GM12878 (cell line): ENCODE measurements around the gene CSK. TPM values are rescaled to one million over a fixed set of nuclear protein-coding genes. Genes with fewer than 3 reads are reported as not detected.

Experiments
- BACH1 ChIP-seq: fragments of 450-650 bp; IDR thresholded peaks from 2 replicates; pipeline ENCODE4 v1.6.1; 2017; ENCODE audit warnings: mild to moderate bottlenecking, borderline replicate concordance
- CREB1 ChIP-seq: IDR thresholded peaks from 2 replicates; pipeline ENCODE4 v1.6.1; 2012; ENCODE audit warnings: low read depth, mild to moderate bottlenecking, inconsistent platforms
- ESRRA ChIP-seq: IDR thresholded peaks from 2 replicates; pipeline ENCODE4 v1.6.1; 2012; ENCODE audit warnings: mild to moderate bottlenecking, low read length, improper control_type of control experiment
- ETV6 ChIP-seq, 2 experiments: fragments of 450-650 bp in 1 of 2; IDR thresholded peaks in 1 of 2; conservative IDR thresholded peaks in 1 of 2; 2 replicates each; pipeline ENCODE4 v1.6.1; 2014; ENCODE audit warnings: antibody characterized with exemption in 1 of 2, borderline replicate concordance in 1 of 2, low read depth in 1 of 2, mild to moderate bottlenecking in 1 of 2, moderate library complexity in 1 of 2
- GABPA ChIP-seq: IDR thresholded peaks from 2 replicates; pipeline ENCODE4 v1.6.1; 2014; ENCODE audit warnings: antibody characterized with exemption, low read depth, mild to moderate bottlenecking, inconsistent platforms
- IRF4 ChIP-seq: IDR thresholded peaks from 2 replicates; pipeline ENCODE4 v1.6.1; 2011; ENCODE audit warnings: low read depth, low read length
- KAT2A ChIP-seq: conservative IDR thresholded peaks from 2 replicates; pipeline ENCODE4 v1.6.1; 2011; ENCODE audit warnings: low read depth, low read length; ENCODE audit not compliant: control insufficient read depth
- MTA2 ChIP-seq: fragments of 450-650 bp; IDR thresholded peaks from 2 replicates; pipeline ENCODE4 v1.6.1; 2016; ENCODE audit warnings: low read depth, mild to moderate bottlenecking, moderate library complexity
- POU2F2 ChIP-seq: IDR thresholded peaks from 3 replicates; pipeline ENCODE4 v1.6.1; 2011; ENCODE audit warnings: low read depth, mild to moderate bottlenecking, low read length, borderline replicate concordance
- RB1 ChIP-seq: fragments of 450-650 bp; formaldehyde crosslinking; IDR thresholded peaks from 2 replicates; pipeline ENCODE4 v1.6.1; 2017; ENCODE audit warnings: mild to moderate bottlenecking, borderline replicate concordance
- SREBF1 ChIP-seq: IDR thresholded peaks from 2 replicates; pipeline ENCODE4 v1.6.1; 2012; ENCODE audit warnings: mild to moderate bottlenecking, low read length
- TBL1XR1 ChIP-seq: IDR thresholded peaks from 2 replicates; pipeline ENCODE4 v1.6.1; 2012; ENCODE audit warnings: low read depth, low read length, improper control_type of control experiment
- ZNF207 ChIP-seq: fragments of 450-650 bp; IDR thresholded peaks from 2 replicates; pipeline ENCODE4 v1.6.1; 2014; ENCODE audit warnings: antibody characterized with exemption, mild to moderate bottlenecking, borderline replicate concordance
- polyA plus RNA-seq, 11 experiments: library from polyadenylated mRNA; depleted of rRNA in 4 of 11; unstranded in 6 of 11; stranded (reverse) in 5 of 11; fragments of >200 nt; fragmentation: Nextera tagmentation in 4 of 11; fragmentation: Illumina TruSeq in 1 of 11; extraction: Ambion mirVana in 4 of 11; extraction: Trizol in 1 of 11; gene quantifications; 1 replicate in 1 of 11; 2 replicates in 10 of 11; pipeline versions ENCODE4 v1.2.1 to v1.2.3, GENCODE V29; 2011 to 2016; ENCODE audit warnings: inconsistent platforms in 2 of 11, missing spikeins in 2 of 11, low read depth in 1 of 11
- total RNA-seq, 4 experiments: library from RNA; depleted of rRNA in 3 of 4; stranded (reverse); fragments of >200 nt in 3 of 4; fragmentation: Illumina TruSeq in 1 of 4; extraction: Trizol in 1 of 4; gene quantifications; 2 replicates each; pipeline versions ENCODE4 v1.2.1 to v1.2.3, GENCODE V29; 2013 to 2021
- TF ChIP-seq, protein P1 (sequence below): fragments of 450-650 bp; IDR thresholded peaks from 2 replicates; pipeline ENCODE4 v1.6.1; 2017; ENCODE audit warnings: mild to moderate bottlenecking
- TF ChIP-seq, protein P2 (sequence below): IDR thresholded peaks from 2 replicates; pipeline ENCODE4 v1.6.1; 2011; ENCODE audit warnings: low read depth, low read length, improper control_type of control experiment, borderline replicate concordance
- TF ChIP-seq, protein P3 (sequence below): fragments of 450-650 bp; IDR thresholded peaks from 2 replicates; pipeline ENCODE4 v1.6.1; 2014; ENCODE audit warnings: mild to moderate bottlenecking
- TF ChIP-seq, protein P4 (sequence below): fragments of 450-650 bp; IDR thresholded peaks from 2 replicates; pipeline ENCODE4 v1.6.1; 2017; ENCODE audit warnings: mild to moderate bottlenecking, moderate library complexity
- TF ChIP-seq, protein P5 (sequence below): IDR thresholded peaks from 2 replicates; pipeline ENCODE4 v1.6.1; 2011; ENCODE audit warnings: mild to moderate bottlenecking, low read depth, low read length, moderate library complexity; ENCODE audit not compliant: insufficient replicate concordance

CSK gene
- total and polyA plus RNA-seq, 10 of the 15 experiments (the other 5 are each of a cell fraction or from before 2014, with no cell fraction given): 3.4 to 327 (median 75.8) TPM

DNA sequence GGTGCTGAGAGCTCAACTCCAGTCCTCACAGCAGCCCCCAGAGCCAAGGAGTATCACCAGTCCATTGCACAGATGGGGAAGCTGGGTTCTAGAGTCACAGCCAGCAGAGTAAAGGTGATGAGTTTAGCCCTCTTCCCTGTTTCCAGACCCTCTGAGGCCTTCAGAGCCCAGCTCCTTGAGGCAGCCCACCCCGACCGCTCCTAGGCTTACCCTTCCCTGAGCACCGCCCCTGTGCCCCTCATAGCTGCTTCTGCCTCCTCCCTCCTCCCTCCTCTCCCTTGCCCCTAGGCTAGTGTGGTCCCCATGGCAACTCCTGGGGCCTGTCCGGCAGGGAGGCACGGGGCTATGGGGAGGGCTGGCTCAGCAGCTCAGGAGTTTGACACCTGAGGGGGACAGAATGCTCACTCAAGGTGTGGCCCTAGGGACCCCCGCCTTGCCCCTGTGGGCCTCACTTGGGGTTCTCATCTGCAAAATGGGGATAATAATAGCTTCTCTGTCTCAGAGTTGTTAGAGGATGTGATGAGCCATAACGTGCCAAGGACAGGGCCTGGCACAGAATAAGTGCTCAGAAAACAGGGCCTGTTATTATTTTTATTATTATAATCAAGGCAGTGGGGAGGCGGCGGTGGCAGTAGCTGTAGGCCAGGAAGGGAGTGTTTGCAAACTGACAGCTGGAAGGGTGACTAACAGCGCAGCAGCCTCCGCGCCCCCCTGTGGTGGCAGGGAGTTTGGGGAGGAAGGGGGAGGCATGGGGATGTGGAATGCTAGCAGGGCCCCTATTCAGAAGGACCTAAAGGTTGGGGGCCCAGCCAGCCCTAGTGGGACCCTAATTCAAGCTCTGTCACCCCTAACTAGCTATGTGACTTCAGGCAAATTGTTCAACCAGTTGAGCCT lies 11.5 kb downstream of the CSK start (continued):
- TF ChIP-seq, protein P1, sequence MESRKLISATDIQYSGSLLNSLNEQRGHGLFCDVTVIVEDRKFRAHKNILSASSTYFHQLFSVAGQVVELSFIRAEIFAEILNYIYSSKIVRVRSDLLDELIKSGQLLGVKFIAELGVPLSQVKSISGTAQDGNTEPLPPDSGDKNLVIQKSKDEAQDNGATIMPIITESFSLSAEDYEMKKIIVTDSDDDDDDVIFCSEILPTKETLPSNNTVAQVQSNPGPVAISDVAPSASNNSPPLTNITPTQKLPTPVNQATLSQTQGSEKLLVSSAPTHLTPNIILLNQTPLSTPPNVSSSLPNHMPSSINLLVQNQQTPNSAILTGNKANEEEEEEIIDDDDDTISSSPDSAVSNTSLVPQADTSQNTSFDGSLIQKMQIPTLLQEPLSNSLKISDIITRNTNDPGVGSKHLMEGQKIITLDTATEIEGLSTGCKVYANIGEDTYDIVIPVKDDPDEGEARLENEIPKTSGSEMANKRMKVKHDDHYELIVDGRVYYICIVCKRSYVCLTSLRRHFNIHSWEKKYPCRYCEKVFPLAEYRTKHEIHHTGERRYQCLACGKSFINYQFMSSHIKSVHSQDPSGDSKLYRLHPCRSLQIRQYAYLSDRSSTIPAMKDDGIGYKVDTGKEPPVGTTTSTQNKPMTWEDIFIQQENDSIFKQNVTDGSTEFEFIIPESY: no peak
- TF ChIP-seq POU2F2 (no peak), TBL1XR1 (no peak), ZNF207 (no peak), RB1 (no peak), KAT2A (no peak), CREB1 (no peak), BACH1 (no peak), ETV6 (conservative IDR thresholded peaks at IDR 0.05 in 1 of 2, IDR thresholded peaks at IDR 0.05 in 1 of 2; ENCODE audit: borderline replicate concordance in 1 of 2, low read depth in 1 of 2) (no peak), IRF4 (no peak), ESRRA (no peak), GABPA (no peak), MTA2 (no peak; the same call in 1 of the 2 replicates), SREBF1 (no peak)
- TF ChIP-seq, protein P2, sequence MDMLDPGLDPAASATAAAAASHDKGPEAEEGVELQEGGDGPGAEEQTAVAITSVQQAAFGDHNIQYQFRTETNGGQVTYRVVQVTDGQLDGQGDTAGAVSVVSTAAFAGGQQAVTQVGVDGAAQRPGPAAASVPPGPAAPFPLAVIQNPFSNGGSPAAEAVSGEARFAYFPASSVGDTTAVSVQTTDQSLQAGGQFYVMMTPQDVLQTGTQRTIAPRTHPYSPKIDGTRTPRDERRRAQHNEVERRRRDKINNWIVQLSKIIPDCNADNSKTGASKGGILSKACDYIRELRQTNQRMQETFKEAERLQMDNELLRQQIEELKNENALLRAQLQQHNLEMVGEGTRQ: no peak
- TF ChIP-seq, protein P3, sequence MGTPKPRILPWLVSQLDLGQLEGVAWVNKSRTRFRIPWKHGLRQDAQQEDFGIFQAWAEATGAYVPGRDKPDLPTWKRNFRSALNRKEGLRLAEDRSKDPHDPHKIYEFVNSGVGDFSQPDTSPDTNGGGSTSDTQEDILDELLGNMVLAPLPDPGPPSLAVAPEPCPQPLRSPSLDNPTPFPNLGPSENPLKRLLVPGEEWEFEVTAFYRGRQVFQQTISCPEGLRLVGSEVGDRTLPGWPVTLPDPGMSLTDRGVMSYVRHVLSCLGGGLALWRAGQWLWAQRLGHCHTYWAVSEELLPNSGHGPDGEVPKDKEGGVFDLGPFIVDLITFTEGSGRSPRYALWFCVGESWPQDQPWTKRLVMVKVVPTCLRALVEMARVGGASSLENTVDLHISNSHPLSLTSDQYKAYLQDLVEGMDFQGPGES: no peak
- TF ChIP-seq, protein P4, sequence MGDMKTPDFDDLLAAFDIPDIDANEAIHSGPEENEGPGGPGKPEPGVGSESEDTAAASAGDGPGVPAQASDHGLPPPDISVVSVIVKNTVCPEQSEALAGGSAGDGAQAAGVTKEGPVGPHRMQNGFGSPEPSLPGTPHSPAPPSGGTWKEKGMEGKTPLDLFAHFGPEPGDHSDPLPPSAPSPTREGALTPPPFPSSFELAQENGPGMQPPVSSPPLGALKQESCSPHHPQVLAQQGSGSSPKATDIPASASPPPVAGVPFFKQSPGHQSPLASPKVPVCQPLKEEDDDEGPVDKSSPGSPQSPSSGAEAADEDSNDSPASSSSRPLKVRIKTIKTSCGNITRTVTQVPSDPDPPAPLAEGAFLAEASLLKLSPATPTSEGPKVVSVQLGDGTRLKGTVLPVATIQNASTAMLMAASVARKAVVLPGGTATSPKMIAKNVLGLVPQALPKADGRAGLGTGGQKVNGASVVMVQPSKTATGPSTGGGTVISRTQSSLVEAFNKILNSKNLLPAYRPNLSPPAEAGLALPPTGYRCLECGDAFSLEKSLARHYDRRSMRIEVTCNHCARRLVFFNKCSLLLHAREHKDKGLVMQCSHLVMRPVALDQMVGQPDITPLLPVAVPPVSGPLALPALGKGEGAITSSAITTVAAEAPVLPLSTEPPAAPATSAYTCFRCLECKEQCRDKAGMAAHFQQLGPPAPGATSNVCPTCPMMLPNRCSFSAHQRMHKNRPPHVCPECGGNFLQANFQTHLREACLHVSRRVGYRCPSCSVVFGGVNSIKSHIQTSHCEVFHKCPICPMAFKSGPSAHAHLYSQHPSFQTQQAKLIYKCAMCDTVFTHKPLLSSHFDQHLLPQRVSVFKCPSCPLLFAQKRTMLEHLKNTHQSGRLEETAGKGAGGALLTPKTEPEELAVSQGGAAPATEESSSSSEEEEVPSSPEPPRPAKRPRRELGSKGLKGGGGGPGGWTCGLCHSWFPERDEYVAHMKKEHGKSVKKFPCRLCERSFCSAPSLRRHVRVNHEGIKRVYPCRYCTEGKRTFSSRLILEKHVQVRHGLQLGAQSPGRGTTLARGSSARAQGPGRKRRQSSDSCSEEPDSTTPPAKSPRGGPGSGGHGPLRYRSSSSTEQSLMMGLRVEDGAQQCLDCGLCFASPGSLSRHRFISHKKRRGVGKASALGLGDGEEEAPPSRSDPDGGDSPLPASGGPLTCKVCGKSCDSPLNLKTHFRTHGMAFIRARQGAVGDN: no peak; the same call in 1 of the 2 replicates
- TF ChIP-seq, protein P5, sequence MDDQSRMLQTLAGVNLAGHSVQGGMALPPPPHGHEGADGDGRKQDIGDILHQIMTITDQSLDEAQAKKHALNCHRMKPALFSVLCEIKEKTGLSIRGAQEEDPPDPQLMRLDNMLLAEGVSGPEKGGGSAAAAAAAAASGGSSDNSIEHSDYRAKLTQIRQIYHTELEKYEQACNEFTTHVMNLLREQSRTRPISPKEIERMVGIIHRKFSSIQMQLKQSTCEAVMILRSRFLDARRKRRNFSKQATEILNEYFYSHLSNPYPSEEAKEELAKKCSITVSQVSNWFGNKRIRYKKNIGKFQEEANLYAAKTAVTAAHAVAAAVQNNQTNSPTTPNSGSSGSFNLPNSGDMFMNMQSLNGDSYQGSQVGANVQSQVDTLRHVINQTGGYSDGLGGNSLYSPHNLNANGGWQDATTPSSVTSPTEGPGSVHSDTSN: no peak
